HG03108 (cell line): ENCODE results near the gene FAM163B.

Source experiments
- ATAC-seq: cut with Tn5 transposase; IDR thresholded peaks from one replicate; pipeline ENCODE4 v1.9.1; 2021; ENCODE audit warnings: moderate library complexity; ENCODE audit not compliant: unreplicated experiment

The FAM163B gene

GRCh38 chr9:133583111-133583510 lies 26.1 kb downstream of the FAM163B start:
- no peak for ATAC-seq

GRCh38 chr9:133582501-133583045 lies 26.6 kb downstream of the FAM163B start:
- ATAC-seq: no peak

GRCh38 chr9:133581513-133582343 lies 27.5 kb downstream of the FAM163B start:
- ATAC-seq: no peak

- no peak for ATAC-seq
Measured at GRCh38 chr9:133581011-133581410, 28.2 kb downstream of the FAM163B start.

- no peak for ATAC-seq
Measured at GRCh38 chr9:133580419-133580738, 28.8 kb downstream of the FAM163B start.

- ATAC-seq: no peak
Measured at GRCh38 chr9:133579601-133580418, 29.4 kb downstream of the FAM163B start.

- ATAC-seq: no peak
Measured at GRCh38 chr9:133578524-133579441, 30.4 kb downstream of the FAM163B start.

GRCh38 chr9:133577737-133578112 lies 31.5 kb downstream of the FAM163B start:
- ATAC-seq: no peak

GRCh38 chr9:133576875-133577736 lies 32.1 kb downstream of the FAM163B start:
- ATAC-seq: no peak

GRCh38 chr9:133576031-133576874 lies 32.9 kb downstream of the FAM163B start:
- ATAC-seq: no peak

GRCh38 chr9:133575186-133576030 lies 33.8 kb downstream of the FAM163B start:
- no peak for ATAC-seq

GRCh38 chr9:133574771-133575170 lies 34.4 kb downstream of the FAM163B start:
- no peak for ATAC-seq

GRCh38 chr9:133573791-133574515 lies 35.2 kb downstream of the FAM163B start:
- no peak for ATAC-seq

- no peak for ATAC-seq
Measured at GRCh38 chr9:133572821-133573361, 36.3 kb downstream of the FAM163B start.

- ATAC-seq: no peak
Measured at GRCh38 chr9:133571896-133572595, 37.1 kb downstream of the FAM163B start.

- no peak for ATAC-seq
Measured at GRCh38 chr9:133571391-133571890, 37.7 kb downstream of the FAM163B start.
